GM19468 (cell line): ENCODE measurements around the gene PLEKHG5.
"Not testable (repeated sequence)": the region's sequence is repeated elsewhere in the genome, so short reads cannot be mapped to it uniquely, and the experiment has no call there.

ENCODE experiments used
- ATAC-seq: cut with Tn5 transposase; IDR thresholded peaks from one replicate; pipeline ENCODE4 v1.9.1; 2021; ENCODE audit warnings: mild to moderate bottlenecking, moderate library complexity, moderate number of reproducible peaks; ENCODE audit not compliant: unreplicated experiment; ENCODE audit errors: extremely low read depth

The PLEKHG5 gene

GRCh38 chr1:6450486-6450885 is 41.0 kb downstream of the PLEKHG5 start:
- not testable (repeated sequence) for ATAC-seq

- ATAC-seq: no peak
Measured at GRCh38 chr1:6450005-6450450, 41.4 kb downstream of the PLEKHG5 start.

DNA sequence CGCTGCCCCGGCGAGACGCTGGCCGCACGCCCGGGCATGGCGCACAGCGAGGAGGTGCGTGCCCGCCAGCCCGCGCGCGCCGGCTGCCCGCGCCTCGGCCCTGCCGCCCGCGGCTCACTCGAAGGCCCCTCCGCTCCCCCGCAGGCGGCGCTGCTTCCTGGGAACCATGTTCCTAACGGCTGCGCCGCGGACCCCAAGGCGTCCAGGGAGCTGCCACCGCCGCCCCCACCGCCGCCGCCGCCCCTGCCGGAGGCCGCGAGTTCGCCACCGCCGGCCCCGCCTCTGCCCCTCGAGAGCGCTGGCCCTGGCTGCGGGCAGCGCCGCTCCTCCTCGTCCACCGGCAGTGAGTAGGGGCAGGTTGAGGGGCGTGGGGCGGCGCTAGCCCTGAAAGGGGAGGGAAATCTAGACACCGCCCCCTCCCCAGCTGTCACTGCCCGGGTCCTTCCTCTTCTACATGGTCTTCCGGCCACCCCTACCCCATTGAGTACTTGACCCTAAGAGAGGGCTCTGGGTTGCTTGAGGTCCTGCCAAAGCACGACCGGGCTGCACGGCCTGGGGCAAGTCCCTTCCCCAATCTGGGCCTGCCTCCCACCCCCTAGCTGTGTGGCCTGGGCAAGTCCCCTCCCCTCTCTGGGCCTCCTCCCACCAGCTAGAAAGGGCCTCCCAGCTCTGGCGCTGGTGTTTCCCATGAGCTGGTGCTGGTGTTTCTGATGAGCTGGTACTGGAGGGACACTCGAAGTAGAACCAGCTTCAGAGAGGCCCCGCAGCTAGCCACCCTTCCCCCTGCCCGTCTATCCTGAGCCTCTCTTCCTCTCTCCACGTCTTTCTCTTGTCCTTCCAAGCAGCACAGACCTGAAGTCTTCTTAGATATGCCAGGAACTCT is 42.5 kb downstream of the PLEKHG5 start:
- ATAC-seq: no peak

- no peak for ATAC-seq
Measured at GRCh38 chr1:6447818-6448748, 43.4 kb downstream of the PLEKHG5 start.

DNA sequence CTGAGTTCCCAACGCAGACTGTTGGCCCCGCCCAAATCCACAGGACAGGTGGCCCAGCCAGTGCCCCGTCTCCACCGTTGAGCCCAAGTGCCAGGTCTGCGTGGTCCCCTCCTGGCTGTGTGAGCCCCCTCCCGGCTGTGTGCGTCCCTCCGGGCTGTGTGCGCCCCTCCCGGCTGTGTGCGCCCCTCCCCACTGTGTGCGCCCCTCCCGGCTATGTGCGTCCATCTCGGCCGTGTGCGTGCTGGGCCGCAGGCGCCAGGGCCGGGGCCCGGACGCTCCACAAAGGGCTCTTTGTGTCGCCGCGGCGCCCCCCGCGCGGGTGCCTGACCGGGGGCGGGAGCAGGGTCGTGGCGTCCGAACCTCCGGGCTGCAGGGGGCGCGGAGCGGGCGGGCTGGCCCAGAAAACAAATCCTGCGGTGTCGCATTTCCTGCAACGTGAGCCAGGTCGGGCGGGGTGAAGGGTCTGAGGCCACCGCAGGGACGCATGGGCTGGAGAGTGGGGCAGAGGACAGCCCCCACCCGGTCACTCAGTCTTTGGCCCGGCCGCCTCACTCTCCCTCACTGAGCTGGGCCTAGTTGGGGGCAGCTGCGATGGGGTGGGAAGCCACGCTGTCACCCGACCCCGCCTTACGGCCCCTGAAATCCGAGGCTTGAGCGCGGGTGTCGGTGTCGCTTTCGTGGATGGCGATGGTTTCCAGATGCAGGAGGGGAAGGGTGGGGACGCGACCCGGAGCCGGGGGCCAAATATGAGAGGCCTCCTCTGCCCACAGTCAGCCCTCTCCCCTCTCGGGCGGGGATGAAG is 44.2 kb downstream of the PLEKHG5 start:
- ATAC-seq: no peak

DNA sequence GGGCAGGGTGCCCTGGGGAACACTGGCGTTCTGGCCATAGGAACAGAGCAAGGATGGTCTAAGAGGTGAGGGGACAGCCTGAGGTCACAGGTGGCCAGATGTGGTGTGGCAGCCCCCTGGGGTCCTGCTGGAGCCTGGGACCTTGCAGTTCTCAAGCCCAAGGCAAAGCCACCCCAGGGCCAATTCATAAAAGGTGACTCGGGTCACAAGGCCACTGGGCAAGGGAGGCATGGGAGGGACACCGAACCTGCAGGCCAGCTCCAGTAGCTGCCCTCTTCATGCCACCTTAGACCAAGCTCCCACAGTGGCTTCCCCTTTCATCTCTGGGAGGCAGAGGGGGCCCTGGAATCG is 44.8 kb downstream of the PLEKHG5 start:
- ATAC-seq: no peak

GRCh38 chr1:6445929-6446328 is 45.5 kb downstream of the PLEKHG5 start:
- ATAC-seq: not testable (repeated sequence)

DNA sequence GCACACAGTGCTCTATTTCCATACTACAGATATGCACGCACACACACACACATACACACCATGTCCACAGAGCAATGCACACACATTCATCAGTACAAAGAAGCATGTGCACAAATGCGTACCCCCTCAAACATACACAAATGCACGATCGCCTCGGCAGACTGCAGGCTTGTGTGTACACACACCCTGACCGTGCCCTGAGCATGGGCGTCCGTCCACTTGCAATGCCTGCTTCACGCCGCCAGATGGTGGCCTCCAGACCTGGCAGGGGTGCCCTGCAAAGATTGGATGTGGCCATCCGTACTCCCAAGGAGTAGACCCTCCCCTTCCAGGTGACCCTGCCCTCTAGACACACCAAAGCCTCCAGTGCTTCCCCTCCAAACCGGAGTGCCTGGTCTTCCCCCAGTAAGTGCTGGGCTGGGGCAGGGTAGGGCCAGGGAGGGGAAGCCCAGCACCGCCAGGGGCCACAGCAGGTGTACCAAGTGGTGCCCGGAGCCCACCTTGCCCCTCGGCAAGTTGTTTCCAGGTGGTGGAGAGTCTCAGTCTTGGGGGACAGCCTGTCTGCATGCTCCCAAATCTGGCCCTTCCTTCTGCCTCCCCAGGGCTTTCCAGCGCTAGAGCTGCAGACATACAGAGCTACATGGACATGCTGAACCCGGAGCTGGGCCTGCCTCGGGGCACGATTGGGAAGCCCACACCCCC is 46.3 kb downstream of the PLEKHG5 start:
- no peak for ATAC-seq

GRCh38 chr1:6444377-6444776 is 47.1 kb downstream of the PLEKHG5 start:
- ATAC-seq: no peak

DNA sequence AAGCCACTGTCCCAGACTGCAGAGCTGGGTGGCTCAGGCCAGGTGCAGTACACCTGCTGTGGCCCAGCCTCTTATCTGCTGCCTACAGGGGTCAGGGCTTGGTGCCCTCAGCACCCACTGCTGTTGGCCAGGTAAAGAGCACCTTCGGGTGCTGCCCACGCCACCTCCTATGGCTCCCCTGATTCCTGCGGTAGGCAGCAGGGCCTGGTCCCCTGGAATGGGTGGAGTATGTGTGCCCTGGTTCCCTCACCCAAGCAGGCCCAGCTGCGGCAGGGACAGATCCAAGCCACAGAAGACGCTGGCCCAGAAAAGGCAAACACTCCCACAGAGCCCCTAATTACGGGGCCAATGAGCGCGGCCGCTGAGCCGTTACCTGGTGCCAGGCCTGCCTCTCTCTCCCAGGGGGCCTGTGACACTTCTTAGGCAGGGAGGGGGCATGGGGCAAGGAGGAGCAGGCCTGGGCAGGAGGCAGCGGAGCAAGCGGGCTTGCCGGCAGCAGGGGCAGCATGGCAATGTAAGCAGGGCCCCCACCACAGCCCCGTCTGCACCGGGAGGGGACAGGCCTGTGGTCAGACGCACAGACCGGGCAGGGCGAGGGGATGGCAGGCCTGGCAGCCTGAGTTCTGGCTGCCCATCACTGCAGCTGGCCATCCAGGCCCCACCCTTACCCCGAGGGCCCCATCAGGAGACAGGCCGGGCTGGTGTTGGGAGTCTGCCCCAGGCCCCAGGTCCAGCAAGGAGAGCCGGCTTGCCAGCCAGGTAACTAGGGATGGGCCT is 47.9 kb downstream of the PLEKHG5 start:
- ATAC-seq: no peak

- no peak for ATAC-seq
Measured at GRCh38 chr1:6441586-6441985, 49.9 kb downstream of the PLEKHG5 start.

DNA sequence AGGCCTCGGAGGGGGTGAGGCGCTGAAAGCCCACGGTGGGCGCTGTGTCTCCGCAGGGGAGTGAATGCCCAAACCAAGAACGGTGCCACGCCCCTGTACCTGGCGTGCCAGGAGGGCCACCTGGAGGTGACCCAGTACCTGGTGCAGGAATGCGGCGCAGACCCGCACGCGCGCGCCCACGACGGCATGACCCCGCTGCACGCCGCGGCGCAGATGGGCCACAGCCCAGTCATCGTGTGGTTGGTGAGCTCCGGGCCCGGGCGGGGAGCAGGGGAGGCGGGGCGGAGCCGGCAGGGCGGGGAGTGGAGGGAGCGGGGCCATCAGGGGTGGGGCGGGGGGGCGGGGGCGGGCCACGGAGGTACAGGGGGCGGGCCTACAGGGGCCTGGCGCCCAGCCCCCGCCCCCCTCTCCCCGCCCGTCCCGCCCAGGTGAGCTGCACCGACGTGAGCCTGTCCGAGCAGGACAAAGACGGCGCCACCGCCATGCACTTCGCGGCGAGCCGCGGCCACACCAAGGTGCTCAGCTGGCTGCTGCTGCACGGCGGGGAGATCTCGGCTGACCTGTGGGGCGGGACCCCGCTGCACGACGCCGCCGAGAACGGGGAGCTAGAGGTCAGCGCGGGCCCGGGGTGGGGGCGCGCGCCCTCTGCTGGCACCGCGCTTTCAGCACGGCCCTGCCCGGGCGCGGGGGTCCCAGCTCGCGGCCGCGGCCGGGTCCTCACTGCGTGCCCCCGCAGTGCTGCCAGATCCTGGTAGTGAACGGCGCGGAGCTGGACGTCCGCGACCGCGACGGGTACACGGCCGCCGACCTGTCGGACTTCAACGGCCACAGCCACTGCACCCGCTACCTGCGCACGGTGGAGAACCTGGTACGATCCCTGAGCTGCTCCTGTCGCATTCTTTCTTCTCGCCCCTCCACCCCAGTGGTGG is 51.0 kb downstream of the PLEKHG5 start:
- ATAC-seq: no peak

DNA sequence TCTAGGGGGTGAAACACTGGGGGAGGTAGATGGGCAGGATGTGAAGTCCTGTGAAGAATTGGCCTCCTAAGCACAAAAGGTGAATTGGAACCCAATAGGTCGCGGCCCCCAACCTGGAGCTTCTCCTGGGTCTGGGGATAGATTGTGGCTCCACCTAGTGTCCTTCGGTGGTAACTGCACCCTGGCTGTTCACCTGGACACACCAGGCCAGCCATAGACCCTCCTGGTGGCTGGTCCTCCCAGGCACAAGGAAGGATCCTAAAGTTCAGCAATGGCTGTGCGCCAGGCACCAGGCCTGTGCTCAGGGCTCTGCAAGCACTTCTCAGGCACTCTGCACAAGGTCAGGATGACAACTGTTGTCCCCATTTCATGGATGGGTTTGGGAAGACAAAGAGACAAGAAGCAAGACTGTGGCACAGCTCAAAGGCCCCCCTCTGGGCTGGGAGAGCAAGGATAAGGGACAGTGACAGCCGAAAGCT is 53.4 kb downstream of the PLEKHG5 start:
- no peak for ATAC-seq

DNA sequence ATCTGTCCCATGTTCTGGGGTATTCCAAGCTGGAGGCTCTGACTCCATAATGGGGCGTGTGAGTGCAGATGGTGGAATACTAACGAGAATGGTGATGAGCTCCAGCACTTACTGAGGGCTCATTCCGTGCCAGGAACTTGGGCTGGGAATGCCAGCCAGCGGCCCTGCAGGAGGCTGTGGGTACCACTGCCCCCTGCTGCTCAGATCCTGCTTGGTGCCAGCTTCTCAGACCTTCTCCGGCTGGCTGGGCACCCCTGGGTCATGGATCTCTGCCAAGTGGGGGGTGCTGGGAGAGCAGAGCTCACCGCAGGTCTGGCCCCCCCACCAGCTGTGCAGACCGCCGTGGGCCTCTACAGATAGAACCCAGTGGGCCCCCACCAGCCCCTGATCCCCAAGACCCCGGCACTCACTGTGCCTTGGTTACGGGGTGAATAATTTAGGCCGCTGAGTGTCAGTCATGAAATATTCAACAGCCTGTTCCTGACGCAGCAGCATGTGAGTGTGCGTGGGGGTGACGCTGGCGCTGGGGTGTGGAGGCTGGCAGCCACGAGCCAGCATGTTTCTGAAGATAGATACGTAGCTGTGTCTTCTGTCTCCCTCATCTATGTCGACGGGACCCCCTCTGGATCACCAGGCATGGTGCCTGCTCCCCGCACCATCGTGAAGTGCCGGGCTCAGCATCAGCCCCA is 54.3 kb downstream of the PLEKHG5 start:
- not testable (repeated sequence) for ATAC-seq

DNA sequence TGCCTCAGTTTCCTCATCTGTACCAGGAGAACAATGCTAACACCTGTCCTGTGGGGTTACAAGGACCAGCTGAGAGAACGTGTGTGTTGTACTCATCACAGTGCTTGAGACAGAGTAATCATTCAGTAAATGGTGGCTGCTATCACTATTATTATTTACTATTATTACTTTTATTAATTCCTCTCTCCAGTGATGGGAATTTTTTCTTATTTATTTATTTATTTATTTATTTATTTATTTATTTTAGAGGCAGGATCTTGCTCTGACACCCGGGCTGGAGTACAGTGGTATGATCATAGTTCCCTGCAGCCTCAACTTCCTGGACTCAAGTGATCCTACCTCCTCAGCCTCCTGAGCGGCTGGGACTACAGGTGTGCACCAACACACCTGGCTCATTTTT is 55.2 kb downstream of the PLEKHG5 start:
- ATAC-seq: not testable (repeated sequence)

GRCh38 chr1:6435547-6435946 is 55.9 kb downstream of the PLEKHG5 start:
- no peak for ATAC-seq

GRCh38 chr1:6435129-6435528 is 56.3 kb downstream of the PLEKHG5 start:
- no peak for ATAC-seq
